SW 1271 (cell line): ENCODE data around the gene CHD9NB.

Experiments used
- DNase-seq, 2 experiments: peaks; one replicate each; lab custom pipeline; 2025; lab: John Stamatoyannopoulos, UW

CHD9NB gene

DNA sequence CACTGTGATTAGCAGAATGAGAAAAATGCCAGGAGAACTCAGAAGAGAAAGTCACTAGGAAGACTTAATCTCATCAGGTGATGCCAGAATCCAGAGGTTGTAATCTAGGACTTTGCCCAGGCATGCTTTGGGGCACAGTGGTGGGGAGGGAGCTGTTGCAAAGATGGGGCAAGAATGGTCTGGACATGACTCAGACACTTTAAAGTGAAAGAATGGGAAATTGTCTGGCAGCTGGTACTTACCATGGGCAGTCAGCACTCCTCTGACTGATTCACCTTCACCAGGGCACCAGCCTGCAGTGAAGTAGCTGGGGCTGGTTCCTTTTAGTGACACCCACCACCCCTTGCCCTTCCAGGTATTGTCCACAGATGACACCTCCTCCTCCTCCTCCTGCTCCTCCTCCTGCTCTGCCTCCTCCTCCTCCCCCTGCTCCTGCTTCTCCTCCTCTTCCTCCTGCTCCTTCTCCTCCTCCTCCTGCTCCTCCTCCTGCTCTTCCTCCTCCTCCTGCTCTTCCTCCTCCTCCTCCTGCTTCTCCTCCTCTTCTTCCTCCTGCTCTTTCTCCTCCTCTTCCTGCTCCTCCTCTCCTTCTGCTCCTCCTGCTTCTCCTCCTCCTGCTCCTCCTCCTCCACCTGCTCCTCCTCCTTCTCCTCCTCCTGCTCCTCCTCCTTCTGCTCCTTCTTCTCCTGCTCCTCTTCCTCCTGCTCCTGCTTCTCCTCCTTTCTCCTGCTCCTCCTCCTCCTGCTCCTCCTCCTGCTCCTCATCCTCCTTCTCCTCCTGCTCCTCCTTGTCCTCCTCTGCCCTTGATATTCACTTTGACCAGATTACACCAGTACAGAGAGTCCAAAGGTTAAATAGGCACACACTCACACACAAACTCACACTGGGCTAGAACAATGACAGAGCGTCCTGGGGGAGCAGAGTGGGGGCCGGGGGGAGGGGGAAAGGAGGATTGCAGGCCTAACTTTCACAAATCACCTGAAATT, at the start of gene CHD9NB:
Gene CHD9NB, minus strand, starts transcription at position 379 of the 983 bp plus-strand sequence. CDS start 8,739 bp downstream, outside the sequence.
- DNase-seq, result peak; percentile 20 to 68

DNA sequence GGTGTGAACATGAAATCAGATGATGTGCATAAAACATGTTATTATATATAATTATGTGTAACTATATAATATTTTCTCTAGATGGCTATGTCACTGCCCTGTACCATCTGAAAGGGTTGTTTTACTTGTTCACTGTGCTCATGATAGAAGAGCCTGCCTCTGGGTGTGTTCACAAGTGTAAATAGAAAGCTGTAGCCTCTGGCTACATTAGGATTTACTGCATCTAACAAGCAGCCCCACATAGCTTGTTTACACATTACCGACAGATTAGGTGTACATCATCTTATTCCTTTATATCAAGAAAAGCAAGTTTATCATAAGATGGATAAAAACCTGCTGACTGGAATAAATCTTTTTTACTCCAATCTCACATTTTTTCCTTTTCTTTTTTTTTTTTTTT, 48.2 kb upstream of the CHD9NB start:
- no peak for DNase-seq

DNA sequence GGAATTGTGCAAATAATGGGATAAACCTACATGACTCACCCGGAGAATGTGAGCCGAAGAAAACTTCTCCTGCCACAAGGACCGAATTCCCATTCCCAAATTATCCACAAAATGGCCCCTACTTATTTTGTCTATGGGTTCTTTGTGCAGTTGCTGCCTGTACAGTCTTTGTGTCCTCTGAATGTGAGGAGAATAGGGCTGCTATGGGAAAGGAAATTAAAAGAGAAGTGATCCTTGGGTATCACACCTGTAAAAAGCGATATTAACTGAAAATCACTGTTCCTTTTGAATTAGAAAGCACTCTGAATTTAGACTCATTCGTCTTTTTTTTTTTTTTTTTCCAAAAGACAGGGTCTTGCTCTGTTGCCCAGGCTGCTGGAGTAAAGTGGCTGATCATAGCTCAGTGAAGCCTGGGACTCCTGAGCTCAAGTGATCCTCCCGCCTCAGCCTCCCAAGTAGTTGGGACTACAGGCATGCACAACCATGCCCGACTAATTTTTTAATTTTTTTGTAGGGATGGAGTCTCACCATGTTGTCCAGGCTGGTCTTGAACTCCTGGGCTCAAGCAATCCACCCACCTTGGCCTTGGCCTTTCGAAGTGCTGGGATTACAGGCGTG, 47.5 kb upstream of the CHD9NB start:
- DNase-seq, result no peak

DNA sequence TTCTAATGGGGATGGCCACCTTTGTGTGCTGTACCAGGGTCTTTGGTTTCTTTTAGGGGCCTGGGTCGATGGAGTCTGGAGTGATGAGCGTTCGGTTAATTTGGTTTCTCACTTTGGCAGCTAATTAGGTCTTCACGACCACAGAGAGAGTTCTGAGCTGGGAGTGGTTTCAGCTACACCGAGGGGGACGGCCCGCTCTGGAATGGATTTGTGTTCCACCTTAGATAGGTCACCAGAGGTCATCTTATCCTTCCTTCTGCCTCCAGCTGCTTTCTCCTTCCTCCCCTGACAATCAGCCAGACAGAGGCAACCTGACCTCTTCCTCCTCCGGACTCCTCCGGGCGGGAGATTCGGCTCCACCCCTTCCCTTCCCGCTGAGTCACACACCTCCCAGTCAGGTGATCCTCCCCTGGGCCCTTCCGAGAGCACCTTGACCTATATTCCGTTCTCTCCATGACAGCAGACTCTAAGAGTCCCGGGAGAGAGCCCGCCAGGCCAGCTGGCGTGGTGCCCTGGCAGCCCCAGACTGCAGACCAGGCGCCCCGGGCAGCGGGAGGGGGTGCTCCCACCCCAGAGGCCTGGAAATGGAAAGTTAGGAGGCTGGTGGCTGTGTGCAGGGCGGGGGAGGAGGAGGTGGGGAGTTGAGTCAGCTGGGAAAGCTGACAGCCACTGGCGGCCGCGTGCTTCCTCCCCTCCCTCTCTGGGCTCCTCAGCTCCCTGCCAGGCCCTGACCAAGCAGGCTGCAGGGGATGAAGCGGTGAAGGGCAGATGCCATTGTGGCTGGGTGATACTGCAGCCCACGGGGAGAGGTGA, 46.8 kb upstream of the CHD9NB start:
- DNase-seq, result peak in 1 of 2 experiments; percentile 65

DNA sequence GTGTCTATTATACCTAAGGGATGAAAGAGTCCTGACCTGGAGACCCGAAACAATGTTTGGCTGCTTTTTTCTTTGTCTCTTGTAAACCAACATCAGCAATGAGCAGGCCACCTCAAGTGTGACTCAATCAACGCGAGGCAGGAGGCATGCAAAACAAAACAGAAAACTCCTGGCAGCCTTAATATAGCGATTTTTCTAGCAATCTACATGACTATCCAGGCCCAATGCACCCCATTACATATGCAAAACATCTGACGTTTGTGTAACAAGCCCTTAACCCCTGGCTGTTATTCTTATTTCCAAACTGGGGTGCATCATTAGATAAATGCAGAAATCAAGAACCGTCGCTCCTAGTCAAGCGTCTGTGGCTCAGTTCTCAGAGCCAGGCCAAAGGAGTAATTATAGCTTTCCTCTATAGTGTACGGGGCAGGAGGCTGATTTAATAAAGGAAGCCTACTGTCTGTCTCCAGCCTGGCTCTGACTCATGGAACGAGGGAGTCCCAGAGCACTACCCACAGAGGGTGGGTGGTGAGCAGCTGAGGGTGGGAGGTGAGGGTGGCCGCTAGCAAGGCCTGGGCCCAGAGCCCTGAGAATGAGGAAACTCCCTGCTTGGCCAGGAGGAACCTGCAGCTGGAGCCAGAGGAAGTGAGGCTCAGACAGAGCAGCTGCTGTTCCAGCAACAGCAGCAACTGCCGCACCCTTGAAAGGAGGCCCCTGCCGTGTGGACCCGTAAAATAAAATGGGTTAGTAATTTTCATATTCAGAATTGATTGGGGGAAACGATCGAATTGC, 46.0 kb upstream of the CHD9NB start:
- DNase-seq, result no peak

DNA sequence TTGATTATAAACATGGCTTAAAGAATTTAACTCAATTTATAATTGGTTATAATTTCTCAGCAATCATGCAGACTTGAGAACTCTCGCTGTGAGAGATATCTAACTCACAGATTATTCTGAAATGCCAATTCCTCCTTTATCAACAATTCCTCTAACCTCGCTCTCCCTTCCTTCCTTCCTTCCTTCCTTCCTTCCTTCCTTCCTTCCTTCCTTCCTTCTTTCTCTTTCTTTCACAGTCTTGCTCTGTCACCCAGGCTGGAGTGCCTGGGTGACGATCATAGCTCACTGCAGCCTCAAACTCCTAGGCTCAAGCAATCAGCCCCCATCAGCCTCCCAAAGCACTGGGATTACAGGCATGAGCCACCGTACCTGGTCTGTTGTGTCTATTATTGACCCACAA, 44.5 kb upstream of the CHD9NB start:
- DNase-seq, result no peak

DNA sequence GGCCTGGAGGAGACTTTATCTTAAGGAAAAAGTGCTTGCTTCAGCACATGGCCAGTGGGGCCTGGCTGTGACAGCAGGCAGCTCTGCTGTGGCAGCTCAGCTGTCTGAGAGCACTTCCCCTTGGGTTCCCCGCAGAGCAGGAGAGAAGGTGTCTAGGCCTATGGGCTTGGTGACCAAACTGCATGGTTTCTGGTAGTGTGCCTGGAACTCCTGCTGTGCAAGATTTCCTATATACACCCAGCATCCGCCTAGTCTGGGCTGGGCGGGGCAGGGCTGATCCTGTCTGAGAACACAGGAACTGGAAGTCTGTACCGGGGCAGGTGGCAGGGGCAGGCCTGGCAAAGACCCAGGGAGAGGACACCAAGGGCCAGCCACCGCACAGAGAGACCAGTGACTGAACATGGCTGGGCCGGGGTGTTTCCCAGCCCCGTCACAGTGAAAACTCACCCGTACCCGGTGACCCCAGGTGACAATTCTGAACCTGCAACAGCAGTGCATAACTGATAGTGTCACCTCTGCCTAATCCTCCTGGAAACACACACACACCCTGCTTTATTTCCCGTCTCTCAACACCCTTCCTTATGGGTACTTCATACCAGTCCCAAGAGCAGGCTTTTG, 41.4 kb upstream of the CHD9NB start:
- DNase-seq, result peak in 1 of 2 experiments; percentile 11

DNA sequence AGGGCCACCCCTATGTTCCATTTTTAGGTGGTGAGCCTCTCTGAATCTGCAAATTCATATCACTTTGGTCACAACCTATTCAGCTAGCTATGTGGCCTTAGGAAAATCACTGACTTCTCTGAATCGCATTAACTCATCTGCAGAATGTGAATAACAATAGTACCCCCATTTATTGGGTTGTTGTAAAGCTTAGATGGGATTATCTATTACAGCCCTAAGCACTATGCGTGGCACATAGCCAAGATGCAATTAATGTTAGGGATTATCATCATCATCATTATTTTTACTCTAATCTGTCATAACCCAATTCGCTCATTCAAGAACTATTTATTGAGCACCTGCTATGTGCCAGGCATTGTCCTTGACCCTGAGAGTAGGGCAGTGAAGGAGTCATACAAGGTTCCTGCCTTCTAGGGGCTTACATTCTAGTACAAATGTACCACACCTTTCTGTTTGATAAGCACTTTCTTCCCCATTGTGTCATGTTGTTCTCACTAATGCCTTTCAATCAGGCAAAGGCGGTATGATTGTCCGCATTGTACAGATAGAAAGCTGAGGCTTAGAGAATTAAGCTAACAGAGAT, 40.6 kb upstream of the CHD9NB start:
- no peak for DNase-seq

DNA sequence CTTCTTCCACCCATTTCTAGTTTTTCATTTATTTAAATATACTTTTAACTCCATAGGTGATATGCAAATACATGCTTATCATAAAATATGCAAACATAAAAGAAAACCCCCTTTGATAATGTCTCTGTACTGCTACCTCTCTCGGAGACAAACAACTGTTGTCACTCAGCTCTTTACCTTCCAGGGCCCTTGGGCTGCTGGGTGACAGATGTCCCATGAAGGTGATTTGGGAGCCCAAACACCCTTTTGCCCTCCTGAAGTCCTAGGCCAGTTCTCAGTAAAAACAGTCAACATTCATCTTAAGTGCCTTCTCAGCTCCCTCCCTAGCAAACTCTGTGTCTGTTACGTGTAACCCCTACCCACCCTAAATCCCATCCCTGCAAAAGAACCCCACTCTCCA, 39.6 kb upstream of the CHD9NB start:
- no peak for DNase-seq

DNA sequence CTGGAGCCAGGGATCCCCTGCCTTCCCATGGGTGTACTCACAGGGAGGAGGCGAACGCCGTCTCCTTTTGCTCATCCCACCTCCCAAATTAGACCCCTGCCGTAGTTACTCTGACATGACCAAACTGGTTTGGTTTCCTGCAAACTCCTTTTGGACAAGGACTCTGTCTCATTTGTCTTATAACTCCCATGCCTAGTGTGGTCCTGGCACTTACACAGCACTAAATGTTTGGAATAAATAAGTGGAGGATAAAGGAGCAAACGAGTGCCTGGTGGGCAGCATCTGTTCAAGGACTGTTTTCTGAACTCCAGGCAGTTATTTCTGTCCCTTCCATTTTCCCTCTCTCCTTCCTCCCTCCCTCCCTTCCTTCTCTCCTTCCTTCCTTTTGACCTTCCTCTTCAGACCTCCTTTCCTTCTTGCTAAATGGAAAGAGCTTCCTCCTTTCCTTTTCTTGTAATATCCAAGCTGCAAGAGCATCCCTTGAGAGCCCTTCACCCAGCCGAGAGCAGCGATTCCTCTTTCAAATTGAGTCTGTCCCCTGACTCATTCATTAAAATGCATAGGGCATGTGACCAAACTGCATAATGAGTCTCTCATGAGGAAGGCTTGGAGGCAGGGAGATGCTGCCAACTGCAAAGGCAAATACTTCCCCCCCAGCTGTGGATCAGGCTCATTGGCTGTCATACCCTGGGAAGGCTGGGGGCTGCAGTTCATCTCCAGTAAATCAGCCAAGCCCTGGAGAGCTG, 38.9 kb upstream of the CHD9NB start:
- DNase-seq, result no peak

DNA sequence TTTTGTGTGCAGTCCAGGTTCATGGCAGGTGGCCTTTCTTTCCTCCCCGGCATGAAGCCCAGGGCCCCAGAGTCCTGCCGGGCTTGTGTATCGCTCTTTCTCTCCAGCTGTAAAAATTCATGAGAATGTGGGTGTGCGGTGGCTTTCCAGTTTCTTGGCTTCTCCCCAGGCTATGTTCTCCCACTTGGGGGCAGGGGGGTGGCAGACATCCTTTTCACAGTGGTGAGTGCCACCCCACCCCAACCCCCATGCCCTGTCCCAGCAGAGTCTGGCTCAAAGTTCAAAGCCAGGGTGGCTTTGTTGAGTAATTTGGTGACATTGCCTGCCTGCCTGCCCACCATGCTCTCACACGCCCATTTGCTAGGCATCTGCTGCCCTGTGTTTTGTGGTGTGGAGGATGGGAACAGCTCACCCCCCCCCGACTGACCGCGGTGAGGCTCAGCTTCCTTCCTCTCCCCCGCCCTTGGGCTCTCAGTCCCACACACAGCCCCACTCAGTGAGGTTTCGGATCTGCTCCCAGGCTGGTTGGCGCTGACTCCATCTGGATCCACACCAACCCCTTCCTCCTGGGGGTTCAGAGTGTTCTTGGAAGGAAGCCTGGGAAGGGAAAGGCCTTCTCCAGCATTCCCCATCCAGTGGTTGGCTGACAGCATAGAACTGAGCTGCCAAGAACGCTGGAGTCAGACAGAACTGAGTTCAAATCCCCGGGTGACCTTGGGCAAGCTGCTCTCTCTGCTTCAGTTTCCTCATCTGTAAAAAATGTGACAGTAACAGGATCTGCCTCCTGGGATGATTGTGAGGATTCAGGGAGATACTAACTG, 38.1 kb upstream of the CHD9NB start:
- DNase-seq, result no peak

DNA sequence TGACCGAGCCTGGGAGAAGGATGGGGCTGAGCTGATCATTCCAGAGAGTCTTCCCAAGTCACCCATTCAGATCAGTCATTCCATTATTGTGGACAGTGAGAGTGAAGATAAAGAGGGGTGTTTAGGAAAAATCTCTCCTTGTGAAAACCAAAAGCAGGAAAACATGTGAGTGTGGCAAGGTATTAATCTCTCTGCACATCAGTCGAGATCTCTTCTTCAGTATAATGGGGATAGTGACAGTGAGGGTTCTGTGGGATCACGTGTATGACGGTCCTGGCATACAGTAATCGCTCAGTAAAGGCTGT, 37.5 kb upstream of the CHD9NB start:
- DNase-seq, result no peak

DNA sequence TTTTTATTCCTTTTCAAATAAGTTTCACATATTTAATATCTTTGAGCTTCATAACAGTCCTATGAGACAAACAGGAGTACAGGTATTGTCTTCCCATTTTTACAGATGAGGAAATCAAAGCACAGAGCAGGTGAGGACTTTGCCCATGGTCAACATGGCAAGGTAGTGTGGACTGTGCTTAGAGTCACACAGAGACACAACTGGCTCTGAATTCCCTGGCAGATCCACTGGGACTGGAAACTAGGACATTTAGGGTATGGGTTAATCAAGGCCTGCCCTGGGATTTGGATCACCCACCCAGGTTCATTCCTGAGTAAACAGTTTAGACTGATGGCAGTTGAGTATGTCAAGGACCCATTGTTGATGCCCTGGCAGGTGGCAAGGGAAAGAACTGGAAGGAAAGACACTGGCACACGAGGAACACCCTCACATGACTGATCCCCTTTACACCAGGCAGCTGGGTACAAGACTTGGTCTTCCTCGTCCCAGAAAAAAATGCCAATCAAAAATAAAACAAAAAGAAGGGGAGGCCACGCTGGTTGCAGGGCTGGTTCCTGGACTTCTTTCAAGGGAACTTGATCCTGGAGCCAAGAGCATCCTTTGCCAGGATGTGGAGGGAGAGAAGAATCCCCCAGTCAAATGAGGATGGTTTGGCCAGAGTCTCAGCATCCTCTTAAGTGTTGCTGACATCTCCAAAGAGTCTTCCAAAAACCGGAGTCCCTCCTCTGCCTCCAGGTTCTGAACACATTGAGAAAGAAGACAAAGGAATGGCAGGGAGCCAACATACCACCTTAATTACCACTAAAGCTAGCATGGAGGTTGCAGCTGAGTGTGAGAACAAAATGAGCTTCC, 37.0 kb upstream of the CHD9NB start:
- no peak for DNase-seq

DNA sequence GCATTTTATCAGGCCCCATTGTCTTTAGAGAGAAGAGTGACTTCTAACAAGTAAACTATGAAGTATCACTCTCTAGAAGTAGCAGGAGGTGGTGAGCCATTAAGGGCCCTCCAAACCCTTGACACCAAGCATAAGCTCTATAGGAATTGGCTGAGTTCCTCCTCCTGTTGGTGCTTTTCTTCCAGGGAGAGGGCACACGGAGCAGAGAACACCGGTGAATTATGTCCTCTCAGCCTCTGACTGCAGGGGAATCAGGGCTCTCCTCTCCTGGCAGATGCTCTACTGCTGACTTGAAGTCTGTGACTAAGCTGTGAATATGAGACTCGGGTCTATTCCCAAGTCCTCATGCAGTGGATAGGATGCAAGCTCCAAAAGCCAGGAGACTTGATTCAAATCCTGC, 34.4 kb upstream of the CHD9NB start:
- DNase-seq, result no peak

DNA sequence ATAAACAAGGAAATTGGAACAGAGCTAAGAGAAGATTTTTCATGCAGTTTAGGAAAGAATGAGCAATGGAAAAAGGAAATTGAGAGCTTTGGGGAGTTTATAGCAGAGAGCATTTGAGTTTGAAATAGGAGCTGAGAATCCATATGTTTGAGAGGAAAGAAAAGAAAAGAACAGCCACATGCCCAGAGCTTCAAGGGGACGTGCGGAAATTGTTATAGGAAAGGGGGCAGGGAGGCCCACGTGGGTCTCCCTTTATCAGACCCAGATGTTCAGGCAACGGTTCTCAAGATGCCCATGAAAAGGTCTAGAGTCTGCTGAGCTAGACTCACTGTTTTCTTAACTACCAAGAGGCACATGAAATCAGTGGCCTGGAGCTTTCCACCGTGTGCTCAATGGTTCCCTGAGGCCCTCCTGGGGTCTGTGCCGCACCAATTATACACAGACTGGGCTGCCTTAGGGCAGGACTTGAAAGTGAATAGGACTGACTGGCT, 33.3 kb upstream of the CHD9NB start:
- no peak for DNase-seq

DNA sequence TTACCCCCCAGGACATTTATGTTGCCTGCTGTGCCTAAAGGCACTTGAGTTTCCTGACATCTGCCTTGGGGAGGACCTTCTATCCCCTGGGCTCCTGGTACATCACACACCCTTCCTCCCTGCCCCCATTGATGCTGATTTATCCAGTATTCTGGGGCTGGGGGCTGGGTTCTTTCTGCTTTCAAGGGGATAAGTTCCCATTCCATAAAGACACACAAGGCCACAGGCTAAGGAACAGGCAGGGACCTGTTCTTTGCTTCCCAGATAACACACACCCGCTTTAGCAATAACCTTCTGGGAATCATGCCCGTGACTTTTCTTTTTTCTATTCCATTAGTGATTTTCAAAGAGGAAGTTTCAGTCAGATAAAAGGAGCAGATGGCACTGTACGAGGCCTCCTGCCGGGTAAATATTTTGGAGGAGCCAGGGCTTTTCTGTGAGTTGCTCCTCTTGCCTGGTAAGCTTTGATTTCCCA, 32.7 kb upstream of the CHD9NB start:
- no peak for DNase-seq

DNA sequence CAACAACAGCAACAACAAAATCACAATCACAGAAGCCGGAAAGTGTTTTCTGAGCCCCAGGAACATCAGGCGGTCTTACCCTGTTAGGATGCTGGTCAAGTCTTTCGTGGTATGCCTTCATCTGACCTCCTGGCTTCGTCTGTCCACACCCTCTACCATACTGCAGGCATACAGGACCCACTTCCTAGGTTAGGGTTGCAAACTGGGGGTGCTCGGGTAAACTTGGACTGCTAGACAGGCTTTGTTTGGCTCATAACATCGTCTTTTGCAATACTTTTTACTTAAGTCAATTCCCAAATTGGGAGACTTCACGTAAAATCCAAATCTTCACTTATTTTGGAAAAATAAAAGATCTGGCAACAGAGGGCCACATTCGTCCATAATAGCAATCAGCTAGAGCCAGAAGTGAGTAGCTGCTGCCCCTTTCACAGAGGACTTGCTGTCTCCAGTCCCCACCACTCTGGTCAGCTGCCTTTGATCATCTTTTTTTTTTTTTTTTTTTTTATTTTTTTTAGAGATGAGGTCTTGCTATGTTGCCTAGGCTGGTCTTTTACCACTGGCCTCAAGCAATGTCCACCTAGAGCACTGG, 32.1 kb upstream of the CHD9NB start:
- DNase-seq, result no peak

DNA sequence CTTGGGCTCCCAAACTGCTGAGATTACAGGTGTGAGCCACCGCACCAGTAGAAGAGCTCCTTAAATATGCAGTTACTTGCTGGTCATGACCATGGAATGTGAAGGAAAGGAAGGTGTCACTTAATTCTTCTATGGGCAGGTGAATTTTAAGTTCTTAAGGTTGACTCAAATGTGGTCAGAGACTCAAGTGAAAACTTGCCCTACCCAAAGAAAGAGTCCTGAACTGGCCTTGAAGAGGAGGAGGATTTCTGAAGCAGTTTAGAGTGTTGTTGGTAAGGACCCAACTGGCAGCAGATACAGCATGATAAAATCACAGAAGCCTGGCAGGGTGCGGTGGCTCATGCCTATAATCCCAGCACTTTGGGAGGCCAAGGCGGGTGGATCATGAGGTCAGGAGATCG, 31.4 kb upstream of the CHD9NB start:
- DNase-seq, result no peak
